ENCODE data around the gene OSBPL2.
A peak's percentile ranks its signal among the peaks of the same experiment; 100 is the strongest.

The OSBPL2 gene

DNA sequence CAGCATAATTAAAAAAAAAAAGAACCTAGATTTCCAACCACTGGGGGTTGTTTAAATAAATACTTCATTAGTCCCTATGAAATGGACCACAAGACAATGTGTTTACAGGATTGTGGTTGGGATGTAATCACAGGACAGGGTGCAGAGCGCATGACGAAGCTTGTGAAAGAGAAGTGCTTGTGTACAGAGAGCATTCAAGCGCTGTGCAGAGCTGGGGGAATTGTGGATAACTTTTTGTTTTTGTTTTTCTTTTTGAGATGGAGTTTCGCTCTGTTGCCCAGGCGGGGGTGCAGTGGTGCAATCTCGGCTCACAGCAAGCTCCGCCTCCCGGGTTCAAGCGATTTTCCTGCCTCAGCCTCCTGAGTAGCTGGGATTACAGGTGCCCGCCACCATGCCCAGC is 106.5 kb downstream of the OSBPL2 start:
- Histone ChIP-seq H3K27ac (ENCODE audit: extremely low read depth, low read depth, low read length) (no peak overlapping the region), H3K9me3 (ENCODE audit: control insufficient read depth, insufficient read depth, low read depth, low read length) (no peaks in the 10 kb centered on the region), H3K4me3 (ENCODE audit: low read depth, low read length) (no peak overlapping the region), H3K36me3 (ENCODE audit: control insufficient read depth in 2 of 2, insufficient read depth in 1 of 2, low read length in 2 of 2) (peaks cover 5 to 58% of the 10 kb centered on the region in 2 experiments; a peak in 2 of 3 replicates), H3K4me1 (ENCODE audit: control insufficient read depth, insufficient read depth, low read length) (no peaks in the 10 kb centered on the region)
- TF ChIP-seq, protein P1, sequence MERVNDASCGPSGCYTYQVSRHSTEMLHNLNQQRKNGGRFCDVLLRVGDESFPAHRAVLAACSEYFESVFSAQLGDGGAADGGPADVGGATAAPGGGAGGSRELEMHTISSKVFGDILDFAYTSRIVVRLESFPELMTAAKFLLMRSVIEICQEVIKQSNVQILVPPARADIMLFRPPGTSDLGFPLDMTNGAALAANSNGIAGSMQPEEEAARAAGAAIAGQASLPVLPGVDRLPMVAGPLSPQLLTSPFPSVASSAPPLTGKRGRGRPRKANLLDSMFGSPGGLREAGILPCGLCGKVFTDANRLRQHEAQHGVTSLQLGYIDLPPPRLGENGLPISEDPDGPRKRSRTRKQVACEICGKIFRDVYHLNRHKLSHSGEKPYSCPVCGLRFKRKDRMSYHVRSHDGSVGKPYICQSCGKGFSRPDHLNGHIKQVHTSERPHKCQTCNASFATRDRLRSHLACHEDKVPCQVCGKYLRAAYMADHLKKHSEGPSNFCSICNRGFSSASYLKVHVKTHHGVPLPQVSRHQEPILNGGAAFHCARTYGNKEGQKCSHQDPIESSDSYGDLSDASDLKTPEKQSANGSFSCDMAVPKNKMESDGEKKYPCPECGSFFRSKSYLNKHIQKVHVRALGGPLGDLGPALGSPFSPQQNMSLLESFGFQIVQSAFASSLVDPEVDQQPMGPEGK (tag by site-specific recombination; IDR thresholded peaks at IDR 0.05) = no peak
- 0 out of 2 replicates have a peak, but pooled peaks have one; percentile 9 for TF ChIP-seq GLIS1 (tag by site-specific recombination; IDR thresholded peaks at IDR 0.05)
- ChIA-PET POLR2A (interaction anchor here (0.6 to 0.9 kb wide), 2 partner anchors 13 to 24 kb away, joined by 3 to 4 read pairs; no protein-coding TSS in a partner anchor), CTCF (interaction anchor here (0.6 to 1.0 kb wide), 4 partner anchors 15 to 274 kb away, joined by 3 to 5 read pairs (median 5); no protein-coding TSS in a partner anchor)

All from HEK293 (cell line).